ENCODE results near the gene NOP9.

The NOP9 gene

DNA sequence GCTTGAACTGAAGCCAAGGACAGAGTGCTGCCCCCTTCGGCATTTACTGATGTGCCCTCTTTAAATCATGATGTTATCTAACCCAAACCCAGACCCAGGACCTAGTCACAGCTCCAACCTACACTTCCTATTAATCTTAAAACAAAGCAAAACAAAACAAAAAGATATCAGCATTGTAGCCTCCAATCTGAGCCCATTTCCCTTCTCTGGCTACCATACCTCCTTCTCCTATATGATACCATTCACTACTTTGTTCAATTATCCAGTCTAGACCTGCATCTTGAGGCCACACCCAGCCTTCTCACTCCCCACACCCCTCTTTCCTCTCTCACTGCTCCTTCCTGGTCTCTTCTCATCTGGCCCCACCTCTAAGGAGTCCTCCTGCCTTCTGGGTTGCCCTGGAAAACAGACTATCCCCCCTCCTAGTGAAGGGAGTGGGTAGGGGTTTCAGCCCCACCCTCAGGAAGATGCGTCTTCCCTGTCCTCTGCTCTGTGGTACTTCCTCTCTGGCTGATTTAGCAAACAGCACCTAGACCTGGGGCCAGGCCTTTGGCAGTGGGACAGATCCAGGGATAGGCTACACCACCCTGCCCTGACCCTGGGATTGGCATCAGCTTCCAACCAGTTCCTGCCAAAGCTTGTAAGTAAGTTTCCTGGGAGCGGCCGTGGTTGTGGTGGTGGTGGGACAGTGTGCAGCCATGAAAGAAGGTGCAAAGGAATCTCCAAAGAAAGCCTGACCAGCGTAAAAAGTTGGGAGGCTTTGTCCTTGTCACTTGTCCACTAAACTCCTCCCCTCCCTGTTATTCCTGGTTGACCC, 14.9 kb downstream of the NOP9 start:
- no peak for TF ChIP-seq GATA3 (IDR thresholded peaks at IDR 0.05; ENCODE audit: low read depth, low read length)
- TF ChIP-seq GATA2 (IDR thresholded peaks at IDR 0.05; ENCODE audit: low read depth, low read length) = no peak

DNA sequence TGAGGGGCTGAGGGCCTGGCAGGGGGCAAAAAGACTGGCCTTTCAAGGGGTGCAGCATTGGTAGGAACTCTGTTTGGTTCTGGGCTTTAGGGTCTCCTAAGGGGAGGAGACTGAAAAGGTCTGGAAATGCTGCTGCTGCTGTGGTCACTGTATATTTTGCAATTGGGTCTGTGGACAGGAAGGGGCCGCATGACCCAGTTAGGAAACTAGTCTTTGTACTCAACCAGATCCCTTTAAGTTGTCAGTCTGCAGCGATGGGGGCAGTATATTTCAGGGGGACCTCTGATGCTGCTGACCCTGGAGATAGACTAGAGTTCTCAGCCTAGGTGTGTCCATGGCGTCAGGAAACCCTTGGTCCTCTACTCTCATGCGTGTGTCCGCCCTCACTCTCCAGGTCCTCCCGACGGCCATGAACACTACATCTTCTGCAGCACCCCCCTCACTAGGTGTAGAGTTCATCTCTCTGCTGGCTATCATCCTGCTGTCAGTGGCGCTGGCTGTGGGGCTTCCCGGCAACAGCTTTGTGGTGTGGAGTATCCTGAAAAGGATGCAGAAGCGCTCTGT, 15.7 kb downstream of the NOP9 start:
- TF ChIP-seq GATA3 (IDR thresholded peaks at IDR 0.05; ENCODE audit: low read depth, low read length) (no peak), GATA2 (IDR thresholded peaks at IDR 0.05; ENCODE audit: low read depth, low read length) (no peak)

DNA sequence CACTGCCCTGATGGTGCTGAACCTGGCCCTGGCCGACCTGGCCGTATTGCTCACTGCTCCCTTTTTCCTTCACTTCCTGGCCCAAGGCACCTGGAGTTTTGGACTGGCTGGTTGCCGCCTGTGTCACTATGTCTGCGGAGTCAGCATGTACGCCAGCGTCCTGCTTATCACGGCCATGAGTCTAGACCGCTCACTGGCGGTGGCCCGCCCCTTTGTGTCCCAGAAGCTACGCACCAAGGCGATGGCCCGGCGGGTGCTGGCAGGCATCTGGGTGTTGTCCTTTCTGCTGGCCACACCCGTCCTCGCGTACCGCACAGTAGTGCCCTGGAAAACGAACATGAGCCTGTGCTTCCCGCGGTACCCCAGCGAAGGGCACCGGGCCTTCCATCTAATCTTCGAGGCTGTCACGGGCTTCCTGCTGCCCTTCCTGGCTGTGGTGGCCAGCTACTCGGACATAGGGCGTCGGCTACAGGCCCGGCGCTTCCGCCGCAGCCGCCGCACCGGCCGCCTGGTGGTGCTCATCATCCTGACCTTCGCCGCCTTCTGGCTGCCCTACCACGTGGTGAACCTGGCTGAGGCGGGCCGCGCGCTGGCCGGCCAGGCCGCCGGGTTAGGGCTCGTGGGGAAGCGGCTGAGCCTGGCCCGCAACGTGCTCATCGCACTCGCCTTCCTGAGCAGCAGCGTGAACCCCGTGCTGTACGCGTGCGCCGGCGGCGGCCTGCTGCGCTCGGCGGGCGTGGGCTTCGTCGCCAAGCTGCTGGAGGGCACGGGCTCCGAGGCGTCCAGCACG, 16.4 kb downstream of the NOP9 start:
- no peak for TF ChIP-seq GATA3 (IDR thresholded peaks at IDR 0.05; ENCODE audit: low read depth, low read length)
- no peak for TF ChIP-seq GATA2 (IDR thresholded peaks at IDR 0.05; ENCODE audit: low read depth, low read length)

DNA sequence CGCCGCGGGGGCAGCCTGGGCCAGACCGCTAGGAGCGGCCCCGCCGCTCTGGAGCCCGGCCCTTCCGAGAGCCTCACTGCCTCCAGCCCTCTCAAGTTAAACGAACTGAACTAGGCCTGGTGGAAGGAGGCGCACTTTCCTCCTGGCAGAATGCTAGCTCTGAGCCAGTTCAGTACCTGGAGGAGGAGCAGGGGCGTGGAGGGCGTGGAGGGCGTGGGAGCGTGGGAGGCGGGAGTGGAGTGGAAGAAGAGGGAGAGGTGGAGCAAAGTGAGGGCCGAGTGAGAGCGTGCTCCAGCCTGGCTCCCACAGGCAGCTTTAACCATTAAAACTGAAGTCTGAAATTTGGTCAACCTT, 16.9 kb downstream of the NOP9 start:
- TF ChIP-seq GATA2 (IDR thresholded peaks at IDR 0.05; ENCODE audit: low read depth, low read length) = no peak
- no peak for TF ChIP-seq GATA3 (IDR thresholded peaks at IDR 0.05; ENCODE audit: low read depth, low read length)

DNA sequence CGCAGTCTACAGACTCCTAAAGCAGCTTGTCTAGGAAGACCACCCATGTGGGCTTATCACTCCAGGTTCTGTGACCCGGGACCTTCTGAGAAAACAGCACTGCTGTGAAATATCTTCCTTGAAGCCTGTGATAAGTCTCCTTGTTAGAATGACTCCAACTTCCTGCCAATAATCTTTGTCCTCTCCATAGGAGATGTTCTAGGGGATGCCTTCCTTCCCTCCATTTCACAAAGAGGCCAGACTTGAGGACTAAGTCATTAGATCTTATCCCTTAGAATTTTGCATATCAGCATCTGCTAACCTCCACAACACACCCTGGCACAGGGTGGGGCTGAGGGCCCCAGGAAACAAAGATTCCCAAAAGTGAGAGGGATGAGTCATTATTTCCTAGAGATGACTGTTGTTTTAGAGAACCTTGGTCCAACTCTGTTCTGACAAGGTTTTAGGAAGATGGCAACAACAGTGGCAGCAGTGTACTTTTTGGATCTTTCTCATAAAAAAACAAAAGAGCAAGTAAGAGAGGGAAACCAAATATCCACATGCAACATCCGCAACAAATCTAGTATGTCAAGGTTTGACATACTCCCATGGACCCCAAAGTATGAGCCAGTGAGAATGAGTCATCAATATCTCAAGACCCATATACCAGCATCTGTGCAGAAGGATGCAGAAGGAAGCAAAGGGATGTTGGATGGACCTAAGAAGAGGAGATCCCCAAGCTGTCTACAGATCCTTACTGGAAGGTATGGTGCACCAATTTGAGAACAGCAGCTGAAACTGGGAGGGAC, 17.7 kb downstream of the NOP9 start:
- TF ChIP-seq GATA2 (IDR thresholded peaks at IDR 0.05; ENCODE audit: low read depth, low read length) = no peak
- no peak for TF ChIP-seq GATA3 (IDR thresholded peaks at IDR 0.05; ENCODE audit: low read depth, low read length)

DNA sequence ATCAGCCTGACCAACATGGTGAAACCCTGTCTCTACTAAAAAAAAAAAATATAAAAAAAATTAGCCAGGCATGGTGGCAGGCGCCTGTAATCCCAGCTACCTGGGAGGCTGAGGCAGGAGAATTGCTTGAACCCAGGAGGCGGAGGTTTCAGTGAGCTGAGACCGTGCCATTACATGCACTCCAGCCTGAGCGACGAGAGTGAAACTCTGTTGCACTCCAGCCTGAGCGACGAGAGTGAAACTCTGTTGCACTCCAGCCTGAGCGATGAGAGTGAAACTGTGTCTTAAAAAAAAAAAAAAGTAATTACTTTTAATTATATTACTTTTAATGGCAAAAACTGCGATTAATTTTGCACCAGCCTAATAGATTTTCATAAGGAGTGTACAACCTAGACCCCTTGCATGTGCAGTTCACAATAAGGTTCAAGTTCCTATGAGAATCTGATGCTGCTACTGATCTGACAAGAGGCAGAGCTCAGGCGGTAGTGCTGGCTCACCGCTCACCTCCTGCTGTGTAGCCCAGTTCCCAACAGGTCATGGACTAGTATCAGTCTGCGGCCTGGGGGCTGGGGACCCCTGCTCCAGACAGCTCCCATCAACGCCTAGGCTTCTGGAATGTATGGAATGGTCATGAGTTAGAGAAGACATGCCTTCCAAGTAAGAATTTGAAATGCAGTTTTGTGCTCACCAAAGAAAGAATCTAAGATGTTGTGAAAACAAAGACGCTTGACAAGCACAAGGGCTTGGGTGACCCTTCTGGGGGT, 21.7 kb downstream of the NOP9 start:
- TF ChIP-seq GATA3 (IDR thresholded peaks at IDR 0.05; ENCODE audit: low read depth, low read length) (no peak), GATA2 (IDR thresholded peaks at IDR 0.05; ENCODE audit: low read depth, low read length) (no peak)

DNA sequence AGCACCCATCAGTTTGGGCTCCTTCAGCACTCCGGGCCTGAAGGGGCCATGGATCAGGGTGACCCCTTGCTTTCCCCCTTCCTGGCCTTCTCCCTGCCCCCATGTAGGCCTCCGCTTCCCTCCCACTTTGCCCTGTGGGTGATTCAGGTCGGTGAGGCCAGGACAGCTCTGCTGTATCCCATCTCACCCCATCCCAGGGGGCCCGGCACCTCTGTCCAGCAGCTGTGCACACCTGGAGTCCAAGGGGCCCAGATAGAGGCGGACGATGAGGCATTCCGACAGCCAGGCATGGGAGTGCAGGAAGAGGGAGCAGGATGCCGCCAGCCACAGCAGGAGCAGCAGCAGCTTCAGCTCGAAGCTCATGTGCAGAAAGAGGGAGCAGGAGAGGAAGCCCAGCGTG, 23.0 kb downstream of the NOP9 start:
- TF ChIP-seq GATA3 (IDR thresholded peaks at IDR 0.05; ENCODE audit: low read depth, low read length) (no peak), GATA2 (IDR thresholded peaks at IDR 0.05; ENCODE audit: low read depth, low read length) (no peak)

DNA sequence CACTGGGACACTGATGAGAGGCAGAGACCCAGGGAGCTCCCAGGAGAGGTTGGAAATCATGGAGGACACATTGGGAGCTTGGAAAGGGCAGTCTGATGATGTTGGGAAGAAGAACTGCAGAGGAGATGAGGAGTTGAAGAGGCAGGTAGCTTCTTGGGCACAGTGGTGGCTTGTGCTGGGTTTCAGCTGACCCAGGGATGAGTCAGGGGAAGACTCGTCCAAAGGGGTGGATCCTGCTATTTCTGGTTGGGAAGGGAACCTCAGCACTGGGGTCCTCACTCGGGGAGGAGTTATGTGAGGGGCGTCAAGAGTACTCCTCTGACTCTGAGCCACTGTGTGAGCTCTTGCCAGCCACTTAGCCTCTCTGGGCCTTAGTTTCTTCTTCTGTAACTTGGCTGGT, 23.7 kb downstream of the NOP9 start:
- no peak for TF ChIP-seq GATA3 (IDR thresholded peaks at IDR 0.05; ENCODE audit: low read depth, low read length)

DNA sequence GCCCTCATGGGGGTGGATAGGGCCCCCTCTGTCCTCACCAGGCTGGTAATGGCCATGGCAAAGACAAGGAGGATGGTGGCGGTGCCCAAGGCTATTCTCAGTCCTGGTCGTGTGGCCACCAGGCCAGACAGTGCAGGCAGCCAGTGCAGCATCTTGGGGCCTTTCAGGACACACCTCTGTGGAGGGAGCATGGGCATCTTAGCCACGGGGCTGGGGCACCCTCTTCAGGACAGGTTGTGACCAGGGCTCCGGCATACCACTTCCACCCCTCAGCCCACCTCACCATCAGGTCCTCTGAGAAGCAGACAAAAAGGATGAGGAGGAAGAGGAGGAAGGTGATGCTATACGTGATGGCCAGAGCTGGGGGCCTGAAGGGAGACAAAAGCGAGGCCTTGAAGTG, 24.4 kb downstream of the NOP9 start:
- TF ChIP-seq GATA2 (IDR thresholded peaks at IDR 0.05; ENCODE audit: low read depth, low read length) (no peak), GATA3 (IDR thresholded peaks at IDR 0.05; ENCODE audit: low read depth, low read length) (no peak)

DNA sequence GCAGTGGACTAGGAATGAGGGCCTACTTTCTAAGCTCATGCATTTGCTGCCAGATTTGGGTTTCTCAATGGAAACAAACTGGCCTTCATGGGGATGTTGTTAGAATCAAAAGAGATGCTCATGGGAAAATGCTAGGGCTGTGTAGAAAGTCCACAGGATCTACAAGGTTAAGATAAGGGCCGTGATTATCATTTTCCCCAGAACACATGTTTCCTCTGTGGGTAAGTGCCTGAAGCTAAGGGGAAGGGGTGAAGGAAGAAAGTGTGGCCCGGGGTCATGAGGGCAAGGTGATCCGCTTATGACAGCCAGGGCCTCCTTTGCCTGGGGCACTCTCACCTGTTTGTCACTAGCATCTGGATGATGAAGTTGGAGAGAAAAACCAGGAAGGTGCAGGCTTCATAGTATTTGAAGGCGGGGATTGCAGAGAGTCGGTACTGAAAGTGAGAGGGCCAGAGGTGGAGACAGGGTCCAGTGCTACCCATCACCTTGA, 25.4 kb downstream of the NOP9 start:
- no peak for TF ChIP-seq GATA3 (IDR thresholded peaks at IDR 0.05; ENCODE audit: low read depth, low read length)
- no peak for TF ChIP-seq GATA2 (IDR thresholded peaks at IDR 0.05; ENCODE audit: low read depth, low read length)

DNA sequence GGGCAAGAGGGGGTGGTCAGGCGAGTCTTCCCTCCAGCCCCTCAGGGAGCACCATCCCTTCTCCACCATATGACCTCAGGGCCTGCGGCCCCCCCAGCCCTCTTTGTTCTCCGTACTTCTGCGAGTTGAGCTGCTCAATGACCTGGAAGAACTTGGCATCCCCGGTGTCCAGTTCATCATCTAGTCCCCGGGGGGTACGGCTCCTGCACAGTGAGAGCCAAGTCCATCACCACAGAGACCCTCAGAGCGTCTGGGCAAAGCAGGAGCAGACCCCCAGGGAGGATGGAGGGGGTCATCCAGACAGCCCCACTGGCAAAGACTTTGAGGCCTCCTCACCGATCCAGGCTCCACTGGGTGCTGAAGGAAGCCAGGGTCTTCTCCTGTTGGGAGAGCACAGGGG, 26.3 kb downstream of the NOP9 start:
- TF ChIP-seq GATA2 (IDR thresholded peaks at IDR 0.05; ENCODE audit: low read depth, low read length) (no peak), GATA3 (IDR thresholded peaks at IDR 0.05; ENCODE audit: low read depth, low read length) (no peak)

DNA sequence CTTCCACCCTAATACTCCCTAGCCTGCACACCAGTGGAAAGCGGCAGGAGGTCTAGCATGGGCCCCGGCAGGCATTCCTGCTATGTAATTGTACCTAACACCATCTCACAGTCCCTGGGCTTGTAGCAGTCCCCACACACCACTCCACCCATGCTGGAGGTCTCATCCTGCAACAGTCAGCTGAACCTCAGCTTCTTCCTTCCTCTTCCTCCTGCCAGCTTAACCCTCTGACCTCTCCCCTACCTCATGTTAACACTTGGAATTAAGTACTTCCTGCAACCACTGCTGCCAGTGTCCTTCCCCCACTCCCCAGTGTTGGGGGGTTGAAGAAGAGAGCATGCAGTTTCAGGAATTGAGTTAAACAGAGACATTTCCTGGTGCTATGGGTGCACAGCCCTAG, 27.7 kb downstream of the NOP9 start:
- TF ChIP-seq GATA3 (IDR thresholded peaks at IDR 0.05; ENCODE audit: low read depth, low read length) = no peak
- TF ChIP-seq GATA2 (IDR thresholded peaks at IDR 0.05; ENCODE audit: low read depth, low read length) = no peak

DNA sequence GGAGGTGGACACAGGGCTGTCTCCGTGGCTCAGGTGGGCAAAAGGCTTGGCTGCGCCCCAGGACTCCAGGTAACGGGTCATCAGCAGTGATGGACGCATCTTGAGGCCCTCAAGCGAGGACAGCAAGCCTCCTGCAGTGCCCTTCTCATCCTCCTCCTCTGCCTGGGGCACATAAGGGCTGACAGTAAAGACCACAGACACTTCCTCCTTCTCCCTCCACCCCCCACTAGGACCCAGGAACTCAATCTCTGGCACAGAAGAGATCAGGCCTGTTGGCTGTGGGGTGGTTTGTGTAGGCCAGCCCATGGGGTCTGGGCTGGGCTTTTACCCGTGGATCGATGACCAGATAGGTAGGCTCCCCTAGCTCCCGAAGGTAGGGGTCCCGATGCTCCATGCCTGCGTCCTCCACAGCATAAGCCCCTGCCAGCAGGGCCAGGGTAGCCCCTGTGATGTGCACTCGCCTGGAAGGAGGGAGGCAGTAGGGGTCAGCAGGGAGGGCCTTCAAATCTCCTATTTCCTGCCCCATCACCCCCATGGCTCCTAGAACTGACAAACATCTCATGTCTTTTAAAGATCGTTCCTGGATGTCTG, 29.5 kb downstream of the NOP9 start:
- TF ChIP-seq GATA2 (IDR thresholded peaks at IDR 0.05; ENCODE audit: low read depth, low read length) (no peak), GATA3 (IDR thresholded peaks at IDR 0.05; ENCODE audit: low read depth, low read length) (no peak)
